Right lobe of liver (tissue), 6 donors: ENCODE measurements around the gene DLG2. TPM values are rescaled to one million over a fixed set of nuclear protein-coding genes. Genes with fewer than 3 reads are reported as not detected.
"Not testable (repeated sequence)": the region's sequence is repeated elsewhere in the genome, so short reads cannot be mapped to it uniquely, and the experiment has no call there.

Experiments used
- ATAC-seq, 4 donors: fragments of 200-7000 bp; cut with Tn5 transposase; one replicate each; pipeline ENCODE4 v1.9.1; 2020; ENCODE audit warnings: mild to moderate bottlenecking in 4 of 4, moderate library complexity in 4 of 4
- DNase-seq, 3 donors: peaks; one replicate each; pipeline ENCODE4 v3.0.0-alpha.2; 2020
- H3K27ac ChIP-seq, 3 donors: fragments of 200-600 bp; one replicate each; pipeline ENCODE4 v1.8.0; 2022
- H3K27me3 ChIP-seq, 2 donors: fragments of 200-600 bp; one replicate each; pipeline ENCODE4 v1.8.0; 2022
- H3K36me3 ChIP-seq, 4 donors: fragments of 200-600 bp; sonication (generic) in 1 of 4; one replicate each; pipeline versions ENCODE4 v1.5.1 to v1.8.0; 2017 to 2022; ENCODE audit warnings: control low read depth in 1 of 4
- H3K4me1 ChIP-seq, 4 donors: fragments of 200-600 bp; sonication (generic) in 1 of 4; one replicate each; pipeline versions ENCODE4 v1.5.1 to v1.8.0; 2017 to 2022; ENCODE audit warnings: control low read depth in 1 of 4
- H3K4me3 ChIP-seq, 3 donors: fragments of 200-600 bp; one replicate each; pipeline ENCODE4 v1.8.0; 2022
- H3K9me3 ChIP-seq, 4 donors: fragments of 200-600 bp; sonication (generic) in 1 of 4; one replicate each; pipeline versions ENCODE4 v1.5.1 to v1.8.0; 2017 to 2022; ENCODE audit warnings: control low read depth in 1 of 4
- POLR2A ChIP-seq: fragments of 450-650 bp; IDR thresholded peaks from one replicate; pipeline ENCODE4 v1.6.1; 2017; ENCODE audit warnings: antibody characterized with exemption, mild to moderate bottlenecking
- WGBS: methylation state at CpG from one replicate; pipeline ENCODE4 v1.1.6; 2018; ENCODE audit warnings: low coverage, low lambda C conversion rate; ENCODE audit not compliant: insufficient coverage; ENCODE audit errors: missing lambda C conversion rate; 5-methylcytosine and 5-hydroxymethylcytosine counted together
- intact Hi-C, 2 donors: fragments of 100-400 bp; cut with DNase I; formaldehyde crosslinking; loops; one replicate each; pipeline versions ENCODE4 v1.11.2 to v1.14.1; 2022
- total RNA-seq, 6 experiments: library from RNA; depleted of rRNA in 2 of 6; stranded (reverse); fragments of >200 nt in 2 of 6; fragmentation: NEBNext Ultra II Directional in 3 of 6; extraction: Animal tissue kit (Norgen Biotek cat#: 25700) in 3 of 6; gene quantifications; one replicate each; pipeline versions ENCODE4 v1.1.0 to v1.2.4, GENCODE V29; 2016 to 2023
- TF ChIP-seq, protein P1 (sequence below), 4 donors: fragments of 200-600 bp in 3 of 4; fragments of 450-650 bp in 1 of 4; IDR thresholded peaks; one replicate each; pipeline versions ENCODE4 v1.5.1 to v1.8.0; 2016 to 2022; ENCODE audit warnings: antibody characterized with exemption in 4 of 4, mild to moderate bottlenecking in 2 of 4
- donor health status: DM: no; HTN: yes; CAD: no.
- donor health status: DM: no; HTN: no; CAD: no.
- donor health status: DM: no; HTN: no; CAD: no.
- donor health status: DM: no; HTN: yes; CAD: no.
- donor health status: DM: no; HTN: yes; CAD: no.

Gene DLG2
- total RNA-seq, 6 experiments from 2014 or later: 1.2 to 6.4 (median 2.5) TPM

DNA sequence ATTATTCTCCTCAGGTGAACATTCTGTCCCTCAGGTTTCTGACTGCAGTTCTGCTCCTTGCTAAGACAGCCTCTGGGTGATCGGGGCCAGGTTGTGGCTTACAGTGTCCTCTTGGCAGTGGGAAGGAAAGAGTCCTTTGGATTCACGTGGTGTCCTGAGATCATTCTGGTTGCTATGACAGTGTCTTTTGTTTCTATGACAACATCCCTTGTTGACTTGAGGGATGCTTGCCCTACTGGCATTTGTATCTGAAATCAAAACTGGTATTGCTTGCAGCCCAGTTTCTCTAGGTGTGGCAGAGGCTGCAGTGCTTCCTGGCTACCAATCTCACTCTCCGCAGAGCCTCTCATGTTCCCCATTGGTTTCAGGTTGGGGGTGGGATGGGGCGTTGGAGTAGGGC lies 2189.2 kb downstream of the DLG2 start:
- no peak overlapping the region for H3K27ac ChIP-seq
- 48% methylated on average over 2 of the region's 4 CpGs for WGBS
- no peaks in the 10 kb centered on the region for H3K4me1 ChIP-seq
- no peak overlapping the region for H3K4me3 ChIP-seq
- TF ChIP-seq POLR2A: no peak
- TF ChIP-seq, protein P1, sequence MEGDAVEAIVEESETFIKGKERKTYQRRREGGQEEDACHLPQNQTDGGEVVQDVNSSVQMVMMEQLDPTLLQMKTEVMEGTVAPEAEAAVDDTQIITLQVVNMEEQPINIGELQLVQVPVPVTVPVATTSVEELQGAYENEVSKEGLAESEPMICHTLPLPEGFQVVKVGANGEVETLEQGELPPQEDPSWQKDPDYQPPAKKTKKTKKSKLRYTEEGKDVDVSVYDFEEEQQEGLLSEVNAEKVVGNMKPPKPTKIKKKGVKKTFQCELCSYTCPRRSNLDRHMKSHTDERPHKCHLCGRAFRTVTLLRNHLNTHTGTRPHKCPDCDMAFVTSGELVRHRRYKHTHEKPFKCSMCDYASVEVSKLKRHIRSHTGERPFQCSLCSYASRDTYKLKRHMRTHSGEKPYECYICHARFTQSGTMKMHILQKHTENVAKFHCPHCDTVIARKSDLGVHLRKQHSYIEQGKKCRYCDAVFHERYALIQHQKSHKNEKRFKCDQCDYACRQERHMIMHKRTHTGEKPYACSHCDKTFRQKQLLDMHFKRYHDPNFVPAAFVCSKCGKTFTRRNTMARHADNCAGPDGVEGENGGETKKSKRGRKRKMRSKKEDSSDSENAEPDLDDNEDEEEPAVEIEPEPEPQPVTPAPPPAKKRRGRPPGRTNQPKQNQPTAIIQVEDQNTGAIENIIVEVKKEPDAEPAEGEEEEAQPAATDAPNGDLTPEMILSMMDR (IDR thresholded peaks at IDR 0.05): no peak
- H3K9me3 ChIP-seq: no peaks in the 10 kb centered on the region
- no peak for ATAC-seq
- DNase-seq: no peak
- intact Hi-C loops: no loop called here
- no peaks in the 10 kb centered on the region for H3K36me3 ChIP-seq
- no peaks in the 10 kb centered on the region for H3K27me3 ChIP-seq

DNA sequence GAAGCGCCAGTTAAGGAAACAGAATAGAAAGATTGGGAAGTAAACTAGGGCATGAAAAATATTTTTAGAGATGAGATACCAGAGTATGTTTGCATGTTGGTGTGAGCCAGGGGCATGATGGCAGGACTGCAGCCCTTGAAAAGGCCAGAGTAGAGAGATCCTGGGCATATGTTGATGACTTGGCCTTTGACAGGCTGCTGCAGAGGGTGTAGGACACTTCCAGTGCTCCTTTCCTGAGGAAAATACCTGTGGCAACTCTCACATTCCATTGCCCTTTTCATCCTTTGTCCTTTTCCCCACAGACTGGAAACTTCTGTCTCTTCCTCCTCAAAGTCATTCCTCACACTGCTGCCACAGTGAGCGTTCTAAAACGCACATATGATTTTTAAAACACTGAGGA lies 2190.3 kb downstream of the DLG2 start:
- Histone ChIP-seq H3K27me3 (no peaks in the 10 kb centered on the region), H3K9me3 (no peaks in the 10 kb centered on the region), H3K4me1 (no peaks in the 10 kb centered on the region), H3K36me3 (no peaks in the 10 kb centered on the region), H3K27ac (no peak overlapping the region), H3K4me3 (no peak overlapping the region)
- WGBS: 71% methylated on average over 3 of the region's 3 CpGs
- no peak for DNase-seq
- TF ChIP-seq POLR2A: no peak
- TF ChIP-seq, protein P1 (IDR thresholded peaks at IDR 0.05): no peak
- intact Hi-C loops: no loop called here
- no peak for ATAC-seq

DNA sequence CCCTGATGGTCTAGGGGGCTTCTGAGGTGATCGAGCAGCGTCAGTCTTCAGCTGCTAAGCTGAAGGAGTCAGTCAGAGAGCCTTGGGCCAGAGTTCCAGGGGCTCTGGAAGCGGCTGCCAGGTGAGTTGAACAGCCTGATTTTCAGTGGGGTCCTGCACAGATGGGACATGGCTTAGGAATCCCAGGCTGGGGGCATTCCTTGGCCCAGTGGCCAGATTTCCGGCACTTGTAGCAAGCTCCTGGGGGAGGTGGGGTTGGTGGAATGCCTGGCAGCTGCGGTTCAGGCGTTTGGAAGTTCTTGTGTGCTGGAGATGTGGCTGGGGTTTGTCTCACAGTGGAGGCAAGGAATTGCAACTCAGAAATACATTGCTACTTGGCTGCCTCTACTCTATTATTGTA lies 2192.3 kb downstream of the DLG2 start:
- H3K4me1 ChIP-seq, intact Hi-C loops, H3K9me3 ChIP-seq, H3K27ac ChIP-seq, DNase-seq, H3K4me3 ChIP-seq, H3K36me3 ChIP-seq, H3K27me3 ChIP-seq, ATAC-seq: not testable (repeated sequence)
- 56% methylated on average over 3 of the region's 6 CpGs for WGBS

DNA sequence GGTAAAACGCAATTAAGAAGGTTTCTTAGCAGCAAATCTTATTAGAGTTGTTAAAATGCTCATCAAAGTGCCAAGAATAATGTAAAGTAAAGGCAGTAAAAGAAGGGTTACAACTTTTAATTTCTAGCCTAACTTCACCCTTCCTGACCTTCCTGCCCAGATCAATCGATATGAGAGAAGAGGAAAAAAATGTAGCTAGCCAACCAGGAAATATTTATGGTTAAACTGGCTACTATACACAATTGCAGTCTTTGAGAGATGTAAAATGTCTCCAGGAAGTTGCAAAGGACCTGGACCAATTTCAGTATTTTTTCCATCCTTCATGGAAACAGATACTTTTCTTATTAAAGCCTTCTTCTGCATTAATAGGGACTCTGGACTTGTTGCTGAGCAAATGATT lies 2199.2 kb downstream of the DLG2 start:
- Histone ChIP-seq H3K4me3 (no peak overlapping the region), H3K4me1 (no peaks in the 10 kb centered on the region), H3K9me3 (no peaks in the 10 kb centered on the region), H3K27ac (no peak overlapping the region), H3K27me3 (no peaks in the 10 kb centered on the region), H3K36me3 (no peaks in the 10 kb centered on the region)
- no peak for DNase-seq
- intact Hi-C loops: no loop called here
- 43% methylated on average over 2 of the region's 2 CpGs for whole genome bisulfite sequencing
- ATAC-seq: no peak
- TF ChIP-seq, protein P1 (IDR thresholded peaks at IDR 0.05): no peak
- TF ChIP-seq POLR2A: no peak

DNA sequence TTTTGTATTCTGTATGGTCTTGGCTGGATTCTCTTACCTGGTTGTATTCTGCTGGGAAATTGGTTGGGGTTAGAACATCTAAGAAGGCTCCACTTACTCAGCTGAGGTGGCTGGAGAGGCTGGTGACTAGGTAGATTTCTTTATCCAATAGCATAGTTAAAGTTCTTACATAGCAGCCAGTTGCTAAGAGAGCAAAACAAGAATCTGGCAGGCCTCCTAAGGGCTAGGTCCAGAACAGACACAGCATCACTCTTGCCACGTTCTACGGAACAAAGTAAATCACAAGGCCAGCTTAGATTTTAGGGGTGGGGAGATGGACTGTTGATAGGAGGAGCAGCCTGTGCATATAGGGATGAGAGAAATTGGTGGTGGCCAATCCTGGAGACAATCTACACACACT lies 2199.6 kb downstream of the DLG2 start:
- intact Hi-C loops: no loop called here
- Histone ChIP-seq H3K4me1 (no peaks in the 10 kb centered on the region), H3K9me3 (no peaks in the 10 kb centered on the region), H3K4me3 (no peak overlapping the region), H3K27me3 (no peaks in the 10 kb centered on the region), H3K36me3 (no peaks in the 10 kb centered on the region), H3K27ac (no peak overlapping the region)
- TF ChIP-seq, protein P1 (IDR thresholded peaks at IDR 0.05): no peak
- TF ChIP-seq POLR2A: no peak
- ATAC-seq (no peak), DNase-seq (no peak)
- 68% methylated on average over 2 of the region's 2 CpGs for WGBS
